Astrocyte (in vitro differentiated cells and primary cell): Measurements from ENCODE around the gene PRKG2.

Experiments used
- CTCF ChIP-seq: IDR thresholded peaks from 2 replicates; pipeline ENCODE4 v1.5.1; 2011; ENCODE audit warnings: low read depth, mild to moderate bottlenecking, inconsistent platforms, low read length, moderate library complexity; ENCODE audit not compliant: insufficient read depth
- EZH2 ChIP-seq: IDR thresholded peaks from 2 replicates; pipeline ENCODE4 v1.6.1; 2012; ENCODE audit warnings: mild to moderate bottlenecking, low read length, inconsistent platforms; ENCODE audit not compliant: insufficient read depth

- TF ChIP-seq CTCF (no peak), EZH2 (no peak)
Measured at GRCh38 chr4:81039351-81039972, 175.6 kb downstream of the PRKG2 start.
